Stomach (tissue), 9 donors: ENCODE measurements around the gene SNCA. TPM values are rescaled to one million over a fixed set of nuclear protein-coding genes. Genes with fewer than 3 reads are reported as not detected.

Experiments used
- DNase-seq, 2 donors: peaks; one replicate each; pipeline versions ENCODE4 v3.0.0 to v3.0.0-alpha.2; 2013 to 2019
- H3K27ac ChIP-seq, 5 donors: fragments of 200-600 bp in 4 of 5; sonication (generic) in 4 of 5; one replicate each; pipeline ENCODE4 v1.5.1; 2013 to 2019; ENCODE audit warnings: mild to moderate bottlenecking in 1 of 5, moderate library complexity in 1 of 5
- H3K27me3 ChIP-seq, 3 donors: fragments of 200-600 bp; sonication (generic); one replicate each; pipeline ENCODE4 v1.5.1; 2017 to 2019; ENCODE audit warnings: mixed run types in 1 of 3
- H3K36me3 ChIP-seq, 4 donors: fragments of 200-600 bp; sonication (generic); 1 replicate in 3 of 4; 2 replicates in 1 of 4; pipeline ENCODE4 v1.5.1; 2016 to 2019
- H3K4me1 ChIP-seq, 4 donors: fragments of 200-600 bp; sonication (generic); one replicate each; pipeline ENCODE4 v1.5.1; 2016 to 2019
- H3K4me3 ChIP-seq, 4 donors: fragments of 200-600 bp; sonication (generic) in 3 of 4; one replicate each; pipeline ENCODE4 v1.5.1; 2016 to 2019; ENCODE audit warnings: mild to moderate bottlenecking in 1 of 4
- H3K9me3 ChIP-seq, 4 donors: fragments of 200-600 bp; sonication (generic); one replicate each; pipeline ENCODE4 v1.5.1; 2016 to 2019
- CTCF ChIP-seq, 7 experiments: fragments of 450-650 bp in 4 of 7; fragments of 200-600 bp in 3 of 7; sonication (generic) in 3 of 7; IDR thresholded peaks; one replicate each; pipeline ENCODE4 v1.5.1; 2016 to 2019; ENCODE audit warnings: antibody characterized with exemption in 7 of 7, control low read depth in 2 of 7, mild to moderate bottlenecking in 1 of 7
- EP300 ChIP-seq: sonication (generic); formaldehyde crosslinking; IDR thresholded peaks from one replicate; pipeline ENCODE4 v1.6.1; 2017; ENCODE audit warnings: antibody characterized with exemption
- POLR2A ChIP-seq, 4 donors: fragments of 450-650 bp; IDR thresholded peaks; one replicate each; pipeline ENCODE4 v1.6.1; 2016; ENCODE audit warnings: antibody characterized with exemption in 4 of 4, control low read depth in 2 of 4, mild to moderate bottlenecking in 1 of 4, moderate library complexity in 1 of 4
- POLR2AphosphoS5 ChIP-seq, 3 donors: sonication (generic); formaldehyde crosslinking; IDR thresholded peaks; one replicate each; pipeline ENCODE4 v1.6.1; 2016; ENCODE audit warnings: antibody characterized with exemption in 3 of 3
- WGBS, 5 donors: extraction: QIAGEN DNeasy Blood & Tissue Kit in 3 of 5; methylation state at CpG; one replicate each; pipeline versions ENCODE4 v1.1.5 to v1.1.7; 2013 to 2018; 5-methylcytosine and 5-hydroxymethylcytosine counted together
- intact Hi-C: fragments of 100-400 bp; cut with DNase I; formaldehyde crosslinking; loops from one replicate; pipeline ENCODE4 v1.15.1; 2023; ENCODE audit warnings: low total_unique reads
- polyA plus RNA-seq, 3 donors: library from polyadenylated mRNA; stranded (reverse); fragments of 200-250 nt; gene quantifications; one replicate each; pipeline ENCODE4 v1.2.3, GENCODE V29; 2013
- total RNA-seq, 5 donors: library from RNA; depleted of rRNA; stranded (reverse); fragments of >200 nt; gene quantifications; one replicate each; pipeline versions ENCODE4 v1.1.0 to v1.2.3, GENCODE V29; 2014 to 2016
- donor health status: healthy with polysubstance abuse.
- donor health status: Bipolar disorder and iron deficiency.
- donor health status: healthy.

Gene SNCA
- total and polyA plus RNA-seq, 8 donors, result 0.58 to 152 (median 5.8) TPM; not detected in 2

GRCh38 chr4:89739311-89739988, 97.5 kb downstream of the SNCA start:
- Histone ChIP-seq H3K36me3 (no peaks in the 10 kb centered on the region), H3K4me1 (no peaks in the 10 kb centered on the region), H3K27ac (no peak overlapping the region), H3K4me3 (no peak overlapping the region), H3K27me3 (no peaks in the 10 kb centered on the region), H3K9me3 (peaks cover 0 to 6% (median 0%) of the 10 kb centered on the region in 4 donors)
- intact Hi-C loops, result no loop called here
- 89 to 94% (median 91%) methylated on average over 4 of the region's 4 CpGs for WGBS, 5 donors
- TF ChIP-seq CTCF (IDR thresholded peaks at IDR 0.05) (no peak), POLR2A (IDR thresholded peaks at IDR 0.05) (no peak), POLR2AphosphoS5 (IDR thresholded peaks at IDR 0.05) (no peak), EP300 (no peak)
- no peak for DNase-seq

GRCh38 chr4:89737888-89738287, 99.1 kb downstream of the SNCA start:
- Histone ChIP-seq H3K36me3 (no peaks in the 10 kb centered on the region), H3K27ac (no peak overlapping the region), H3K4me1 (no peaks in the 10 kb centered on the region), H3K4me3 (no peak overlapping the region), H3K27me3 (no peaks in the 10 kb centered on the region), H3K9me3 (peaks cover 0 to 6% (median 0%) of the 10 kb centered on the region in 4 donors)
- intact Hi-C loops, result no loop called here
- no peak for DNase-seq
- 76 to 91% (median 85%) methylated on average over 2 of the region's 2 CpGs for WGBS, 5 donors
- TF ChIP-seq EP300 (no peak), POLR2AphosphoS5 (IDR thresholded peaks at IDR 0.05) (no peak), POLR2A (IDR thresholded peaks at IDR 0.05) (no peak), CTCF (IDR thresholded peaks at IDR 0.05) (no peak)

- Histone ChIP-seq H3K36me3 (no peaks in the 10 kb centered on the region), H3K4me1 (no peaks in the 10 kb centered on the region), H3K27me3 (no peaks in the 10 kb centered on the region), H3K27ac (no peak overlapping the region), H3K9me3 (peaks cover 0 to 3% (median 0%) of the 10 kb centered on the region in 4 donors), H3K4me3 (no peak overlapping the region)
- no peak for TF ChIP-seq POLR2A (IDR thresholded peaks at IDR 0.05)
- no peak for TF ChIP-seq POLR2AphosphoS5 (IDR thresholded peaks at IDR 0.05)
- no peak for TF ChIP-seq EP300
- TF ChIP-seq CTCF (IDR thresholded peaks at IDR 0.05), result no peak
- intact Hi-C loops, result no loop called here
- WGBS, 5 donors, result 76 to 84% (median 83%) methylated on average over 3 of the region's 3 CpGs
- no peak for DNase-seq
Observed at GRCh38 chr4:89733946-89734345, 103.0 kb downstream of the SNCA start.

- H3K4me1 ChIP-seq, result no peaks in the 10 kb centered on the region
- TF ChIP-seq EP300 (no peak), CTCF (IDR thresholded peaks at IDR 0.05) (no peak)
- H3K9me3 ChIP-seq, result no peaks in the 10 kb centered on the region
- H3K27me3 ChIP-seq, result no peaks in the 10 kb centered on the region
- no peaks in the 10 kb centered on the region for H3K36me3 ChIP-seq
- DNase-seq, result no peak
- intact Hi-C loops, result no loop called here
- H3K4me3 ChIP-seq, result no peak overlapping the region
- H3K27ac ChIP-seq, result no peak overlapping the region
Observed at GRCh38 chr4:89727238-89727637, 109.7 kb downstream of the SNCA start.
